ENCODE measurements around the gene SH3BGRL2.

The SH3BGRL2 gene

DNA sequence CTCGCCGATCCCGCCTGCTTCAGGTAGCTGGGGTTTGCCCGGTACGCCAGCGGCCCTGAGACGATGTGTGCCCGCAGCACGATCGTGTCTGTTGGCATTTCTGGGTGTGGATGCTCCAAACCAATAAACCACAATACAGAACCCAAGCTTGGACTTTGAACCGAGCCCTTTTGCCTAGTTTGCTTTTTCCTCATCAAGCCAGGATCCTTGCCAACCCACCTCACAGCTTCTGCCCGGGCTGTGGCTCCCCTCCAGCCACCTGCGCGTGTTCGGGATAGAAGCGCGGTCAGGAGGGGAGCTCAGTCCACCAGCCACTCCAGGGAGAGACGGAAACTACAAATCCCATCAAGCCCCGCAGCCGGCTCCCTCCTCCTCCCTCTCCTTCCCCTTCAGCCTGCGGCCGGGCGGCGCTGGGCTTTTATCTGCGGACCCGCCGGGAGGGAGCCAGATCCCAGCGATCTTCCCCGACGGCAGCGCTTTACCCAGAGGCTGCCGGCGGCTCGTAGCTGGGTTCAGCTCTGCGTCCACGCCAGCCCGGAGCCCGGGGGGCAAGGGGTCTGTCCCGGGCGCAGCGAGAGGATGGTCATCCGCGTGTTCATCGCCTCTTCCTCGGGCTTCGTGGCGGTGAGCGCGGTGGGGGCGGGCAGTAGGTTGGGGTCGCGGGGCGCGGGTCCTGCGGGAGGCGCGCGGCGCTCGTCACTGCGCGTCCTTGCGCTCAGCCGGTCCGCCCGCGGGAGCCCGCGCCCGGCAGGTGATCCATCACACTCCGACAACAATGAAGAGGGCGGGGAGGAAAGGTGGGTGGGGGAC, at the start of gene SH3BGRL2:
Gene SH3BGRL2 (plus strand): TSS at position 447 of the 810 bp plus-strand sequence. CDS start 133 bp downstream, at position 580.
- peak; percentile 75 for DNase-seq (ENCODE audit: low spot score)

DNA sequence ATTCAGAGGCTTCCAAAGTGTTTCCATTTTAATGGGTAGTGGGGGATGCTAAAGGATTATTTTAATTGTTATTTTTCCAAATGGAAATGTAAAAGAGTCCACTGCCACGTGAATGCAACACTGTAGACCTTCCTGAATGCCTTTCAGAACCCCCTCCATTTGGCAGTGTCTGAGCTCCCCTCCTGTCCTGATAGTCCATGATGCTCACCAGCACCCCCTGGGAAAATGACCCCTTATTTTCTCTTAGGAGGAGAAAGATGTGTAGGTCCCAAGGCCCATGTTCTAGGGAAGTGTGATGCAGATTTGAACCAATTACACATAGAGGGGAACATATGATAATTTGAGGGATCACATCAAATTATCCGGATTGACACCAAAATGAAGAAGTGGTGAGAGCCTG, 46.8 kb upstream of the SH3BGRL2 start:
- no peak for DNase-seq (ENCODE audit: low spot score)

DNA sequence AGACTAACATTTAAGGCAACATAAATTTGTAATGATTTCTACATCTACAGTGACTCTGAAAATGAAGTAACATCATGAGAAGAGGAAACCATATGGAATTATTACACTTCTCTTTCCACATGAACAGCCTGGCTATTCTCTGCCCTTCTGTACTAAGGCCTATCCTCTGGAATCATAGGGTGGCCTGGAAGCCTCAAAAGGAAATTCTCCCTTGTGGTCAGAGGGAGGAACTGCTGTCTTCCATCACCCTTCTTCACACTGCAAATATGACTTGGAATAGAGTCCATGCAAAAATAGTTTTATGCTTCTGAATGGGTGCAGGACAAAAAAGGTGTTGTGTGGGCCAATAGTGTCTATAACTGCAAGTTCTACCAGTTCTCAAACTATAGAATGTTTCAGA, 44.6 kb upstream of the SH3BGRL2 start:
- peak; percentile 71 for DNase-seq (ENCODE audit: low spot score)

DNA sequence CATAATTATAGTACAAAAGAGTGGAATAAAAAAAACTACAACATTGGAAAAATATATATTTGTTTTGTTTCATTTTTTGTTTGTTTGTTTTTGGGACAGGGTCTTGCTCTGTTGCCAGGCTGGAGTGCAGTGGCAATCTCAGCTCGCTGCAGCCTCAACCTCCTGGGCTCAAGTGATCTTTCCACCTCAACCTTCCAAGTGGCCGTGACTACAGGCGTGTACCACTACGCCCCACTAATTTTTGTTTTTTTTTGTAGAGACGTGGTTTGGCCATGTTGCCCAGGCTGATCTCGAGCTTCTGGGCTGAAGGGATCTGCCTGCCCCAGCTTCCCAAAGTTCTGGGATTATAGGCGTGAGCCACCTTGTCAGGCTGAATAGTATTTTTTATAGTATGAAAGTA, 41.4 kb upstream of the SH3BGRL2 start:
- DNase-seq (ENCODE audit: low spot score): no peak

DNA sequence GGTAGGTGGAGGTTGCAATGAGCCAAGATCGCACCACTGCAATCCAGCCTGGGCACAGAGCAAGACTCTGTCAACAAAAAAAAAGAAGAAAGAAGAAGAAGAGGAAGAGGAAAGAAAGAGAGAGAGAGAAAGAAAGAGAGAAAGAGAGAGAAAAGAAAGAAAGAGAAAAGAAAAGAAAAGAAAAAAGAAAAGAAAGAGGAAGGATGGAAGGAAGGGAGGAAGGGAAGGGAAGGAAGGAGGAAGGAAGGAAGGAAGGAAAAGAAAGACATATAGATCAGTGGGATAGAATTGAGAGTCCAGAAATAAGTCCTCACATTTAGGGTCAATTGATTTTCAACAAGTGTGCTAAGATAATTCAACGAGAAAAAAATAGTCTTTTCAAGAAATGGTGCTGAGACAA, 34.0 kb upstream of the SH3BGRL2 start:
- no peak for DNase-seq (ENCODE audit: low spot score)

DNA sequence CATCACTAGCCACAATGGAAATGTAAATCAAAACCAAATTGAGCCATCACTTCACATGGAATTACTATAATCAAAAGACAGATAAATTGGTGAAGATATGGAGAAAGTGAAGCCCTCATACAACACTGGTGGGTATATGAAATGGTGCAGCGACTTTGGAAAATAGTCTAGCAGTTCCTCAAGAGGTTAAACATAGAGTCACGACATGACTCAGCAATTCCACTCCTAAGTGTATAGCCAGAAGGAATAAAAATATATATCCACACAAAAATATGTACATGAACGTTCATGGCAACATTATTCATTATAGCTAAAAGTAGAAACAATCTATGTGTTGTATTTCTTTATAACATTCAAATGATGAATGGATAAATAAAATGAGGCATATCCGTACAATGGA, 33.1 kb upstream of the SH3BGRL2 start:
- DNase-seq (ENCODE audit: low spot score): no peak

DNA sequence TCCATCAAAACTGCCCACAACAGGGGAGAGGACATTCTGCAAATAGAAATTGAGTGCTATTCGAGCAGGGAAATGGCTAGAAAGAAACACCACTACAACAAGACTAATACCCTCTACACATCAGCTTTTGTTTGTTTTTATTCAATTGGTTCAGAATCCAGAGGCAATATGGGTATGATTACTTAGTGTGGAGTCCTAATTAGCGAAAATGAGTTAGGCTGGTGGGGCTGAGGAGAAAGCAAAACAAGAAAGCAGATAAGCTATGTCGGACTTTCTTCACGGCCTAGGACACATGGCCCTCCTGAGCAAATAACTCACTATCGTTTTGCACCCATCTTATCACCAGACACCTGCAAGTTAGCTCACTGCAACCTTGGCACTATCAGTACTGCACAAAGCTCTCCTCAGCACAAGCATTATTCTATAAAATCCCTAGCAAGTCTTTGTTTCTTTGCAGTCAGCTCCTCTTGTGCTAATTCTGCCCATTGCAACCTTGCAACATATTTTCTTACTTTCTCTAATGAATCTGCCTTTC, 31.3 kb upstream of the SH3BGRL2 start:
- no peak for DNase-seq (ENCODE audit: low spot score)

DNA sequence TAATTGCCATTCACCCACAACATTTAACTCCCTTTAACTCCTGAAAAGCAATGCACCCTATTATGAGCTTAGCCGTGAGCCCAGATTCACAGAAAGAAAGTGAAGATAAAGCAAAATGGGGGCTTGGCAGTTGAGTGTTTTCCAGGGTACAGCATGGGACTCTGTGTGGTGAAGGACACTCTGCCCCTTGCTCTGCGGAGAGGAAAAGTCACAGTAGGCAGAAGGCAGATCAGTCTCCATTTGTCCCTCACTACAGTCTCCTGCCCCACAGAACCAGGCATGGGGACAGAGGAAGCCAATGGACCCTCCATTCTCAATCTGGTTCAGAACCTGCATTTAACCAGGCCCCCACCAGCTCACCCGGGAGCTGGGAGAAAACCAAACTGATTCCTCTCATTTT, 30.8 kb upstream of the SH3BGRL2 start:
- DNase-seq (ENCODE audit: low spot score): no peak

DNA sequence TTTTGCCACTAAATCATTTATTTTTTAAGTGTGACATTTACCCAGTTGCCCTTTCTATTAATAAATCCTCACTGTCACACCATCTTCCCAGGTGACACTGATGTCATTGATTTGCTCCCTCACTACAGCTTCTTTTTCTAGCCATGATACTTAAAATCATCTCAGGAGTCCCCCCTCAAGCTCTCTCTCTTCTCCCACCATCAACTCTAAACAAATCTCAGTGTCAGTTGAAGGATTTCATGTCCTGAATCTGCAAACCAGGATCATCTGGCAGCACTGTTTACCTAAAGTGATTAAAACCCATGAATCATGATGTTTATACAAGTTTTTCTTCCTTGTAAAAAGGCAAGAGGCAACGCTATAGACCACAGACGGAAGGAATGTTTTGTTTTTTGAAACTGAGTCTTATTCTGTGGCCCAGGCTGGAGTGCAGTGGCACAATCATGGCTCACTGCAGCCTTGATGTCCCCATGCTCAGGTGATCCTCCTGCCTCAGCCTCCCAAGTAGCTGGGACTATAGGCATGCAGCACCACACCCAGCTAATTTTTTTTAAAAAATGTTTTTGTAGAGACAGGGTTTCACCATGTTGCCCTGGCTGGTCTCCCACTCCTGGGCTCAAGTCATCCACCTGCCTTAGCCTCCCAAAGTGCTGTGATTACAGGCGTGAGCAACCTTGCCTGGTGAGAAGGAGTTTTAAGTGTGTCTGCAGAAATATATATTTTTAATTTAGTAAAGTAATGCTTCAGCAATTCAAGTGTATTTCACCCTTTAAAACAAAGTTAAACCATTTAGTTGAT, 30.1 kb upstream of the SH3BGRL2 start:
- no peak for DNase-seq (ENCODE audit: low spot score)

DNA sequence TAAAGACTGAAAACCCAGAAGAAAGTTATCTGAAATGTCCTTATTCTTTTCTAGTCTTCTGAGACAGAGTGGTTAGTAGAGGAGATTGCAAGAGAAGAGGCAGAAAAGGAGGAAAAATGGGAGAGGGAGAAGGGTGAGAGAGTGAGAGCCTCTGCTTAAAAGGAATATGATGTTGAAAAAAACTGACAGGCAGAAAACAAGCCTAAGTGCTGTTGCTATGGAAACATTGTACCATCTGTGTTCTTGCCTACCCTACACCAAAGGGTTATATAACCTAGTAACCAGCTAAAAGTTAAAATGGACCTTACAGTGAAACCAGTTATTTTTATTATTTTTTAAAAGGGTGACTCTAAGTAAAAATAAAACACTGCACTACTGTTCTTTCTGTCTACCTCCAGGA, 28.3 kb upstream of the SH3BGRL2 start:
- DNase-seq (ENCODE audit: low spot score): no peak

DNA sequence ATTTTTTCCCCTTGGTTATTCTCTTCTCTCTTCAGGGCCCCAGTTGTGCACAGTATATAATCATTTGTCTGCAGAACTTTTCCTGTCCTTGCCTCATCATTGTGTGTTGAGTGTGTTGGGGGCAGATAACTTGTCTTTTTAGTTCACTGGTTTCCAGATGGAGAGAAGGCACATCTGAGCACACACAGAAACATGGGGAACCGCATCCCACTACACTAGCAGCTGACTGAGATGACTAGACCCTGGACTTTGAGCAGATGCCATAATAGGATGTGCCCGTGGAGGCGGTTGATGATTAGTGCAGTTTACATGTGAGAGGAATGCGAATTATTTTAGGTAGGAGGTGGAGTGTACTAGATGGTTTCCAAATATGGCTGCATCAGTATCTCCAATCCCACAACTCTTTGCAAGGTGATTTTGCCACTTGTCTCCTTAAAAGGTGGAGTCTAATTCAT, 26.5 kb upstream of the SH3BGRL2 start:
- DNase-seq (ENCODE audit: low spot score): peak; percentile 50

DNA sequence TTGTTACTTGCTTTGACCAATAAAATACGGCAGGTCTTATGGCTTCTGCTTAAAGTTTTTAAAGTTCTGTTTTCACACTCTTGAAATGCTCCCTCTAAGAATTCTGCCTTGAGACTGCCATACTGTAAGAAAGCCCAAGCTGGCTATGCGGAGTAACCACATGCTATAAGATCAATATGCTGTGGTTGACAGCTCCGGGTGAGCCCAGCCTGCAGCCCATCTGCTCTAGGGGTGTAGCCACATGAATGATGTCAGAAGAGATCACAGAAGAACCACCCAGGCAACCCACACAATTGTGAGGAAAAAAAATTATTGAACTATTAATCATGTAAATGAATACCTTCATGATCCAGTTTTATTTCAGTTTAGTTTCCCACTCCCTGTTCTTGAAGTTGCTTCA, 26.1 kb upstream of the SH3BGRL2 start:
- DNase-seq (ENCODE audit: low spot score): no peak

DNA sequence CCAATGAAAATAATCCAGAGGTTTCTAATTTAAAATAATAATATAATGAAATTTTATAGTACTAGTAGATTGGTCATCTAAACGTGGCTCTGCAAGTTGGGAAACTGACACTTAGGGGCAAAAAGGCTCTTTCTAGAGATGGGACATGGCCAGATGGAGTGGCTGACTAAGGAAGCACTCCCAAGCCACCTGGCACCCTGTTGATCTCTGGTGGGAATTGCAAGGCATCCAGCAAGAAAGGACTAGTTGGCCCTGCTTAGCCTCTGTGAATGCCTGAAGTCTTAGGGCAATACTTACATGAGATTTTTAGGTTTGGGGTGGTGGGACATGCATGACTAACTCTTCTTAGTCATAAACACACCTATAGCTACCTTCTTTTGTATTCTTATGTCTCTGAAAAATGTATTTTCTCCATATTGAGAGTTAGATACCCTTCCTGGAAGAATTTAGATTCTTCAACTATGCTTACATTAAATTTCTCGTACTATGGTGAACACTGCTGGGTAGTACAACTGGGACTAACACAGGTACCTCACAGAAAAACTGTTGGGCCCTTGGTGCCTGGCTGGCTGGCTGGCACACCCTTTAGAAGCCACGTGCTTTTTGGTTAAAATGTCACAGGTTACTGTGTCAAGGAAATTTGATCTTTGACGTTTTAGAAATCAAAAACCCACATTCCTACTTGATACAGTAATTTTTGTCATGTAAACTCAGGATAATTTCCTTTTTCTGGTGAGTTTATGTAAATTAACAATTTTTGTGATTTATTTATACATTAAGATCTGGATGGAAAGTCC, 25.0 kb upstream of the SH3BGRL2 start:
- no peak for DNase-seq (ENCODE audit: low spot score)

DNA sequence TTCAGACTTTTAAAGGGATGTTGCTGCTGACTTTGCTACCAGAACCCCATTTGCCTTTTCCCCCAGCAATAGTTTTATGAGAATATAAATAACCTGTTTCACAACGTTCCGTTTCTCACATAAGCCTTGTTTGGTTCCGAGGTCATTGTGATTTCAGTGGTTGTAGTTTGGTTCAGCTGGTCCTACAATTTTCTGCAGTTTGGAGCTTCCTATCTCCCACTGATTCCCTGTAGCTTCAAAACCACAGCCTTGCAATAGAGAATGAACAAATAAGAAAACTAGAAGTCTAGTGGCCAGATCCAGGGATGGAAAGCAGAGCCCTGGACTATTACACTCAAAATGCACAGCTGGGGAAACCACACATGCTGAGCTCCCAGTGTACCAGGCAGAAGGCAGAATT, 24.1 kb upstream of the SH3BGRL2 start:
- DNase-seq (ENCODE audit: low spot score): no peak

DNA sequence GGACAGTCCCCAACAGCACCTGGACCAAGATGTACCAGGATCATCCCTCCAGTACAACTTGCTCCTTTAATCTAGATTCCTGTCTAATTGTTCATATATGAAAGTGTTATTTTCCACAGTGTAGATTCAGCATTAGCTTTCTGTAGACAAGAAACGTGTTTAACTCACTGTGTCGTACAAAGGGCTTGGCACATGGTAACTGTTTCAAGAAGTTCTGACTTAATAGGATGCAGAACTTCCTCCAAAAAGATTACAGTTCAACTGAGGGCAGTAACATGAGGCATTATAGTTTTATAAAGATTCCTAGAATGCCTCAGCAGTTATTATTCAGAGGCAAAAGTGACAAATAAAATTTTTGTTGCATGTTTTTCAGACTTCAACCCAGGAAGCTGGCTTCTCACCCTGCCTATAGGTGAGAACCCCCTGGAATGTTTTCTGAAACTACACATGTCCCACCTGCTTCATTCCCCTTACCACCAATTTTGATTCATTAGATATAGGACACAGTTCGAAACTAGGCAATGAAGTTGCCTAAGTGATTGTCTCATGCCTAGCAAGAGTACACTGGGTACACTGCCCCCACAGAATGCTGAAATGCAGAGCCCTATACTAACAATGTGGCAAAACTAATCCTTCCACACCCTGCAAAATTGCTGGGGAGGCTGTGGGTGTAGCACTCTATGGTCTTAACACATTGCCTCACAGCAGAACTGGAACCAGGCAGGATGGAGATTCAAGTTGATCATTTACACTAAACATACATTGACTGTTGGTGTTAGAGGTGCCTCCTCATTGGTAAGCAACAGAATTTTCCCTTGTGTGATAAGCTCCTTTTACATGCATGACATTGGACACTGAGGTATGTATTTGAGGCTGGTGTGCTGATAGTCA, 22.6 kb upstream of the SH3BGRL2 start:
- DNase-seq (ENCODE audit: low spot score): no peak

DNA sequence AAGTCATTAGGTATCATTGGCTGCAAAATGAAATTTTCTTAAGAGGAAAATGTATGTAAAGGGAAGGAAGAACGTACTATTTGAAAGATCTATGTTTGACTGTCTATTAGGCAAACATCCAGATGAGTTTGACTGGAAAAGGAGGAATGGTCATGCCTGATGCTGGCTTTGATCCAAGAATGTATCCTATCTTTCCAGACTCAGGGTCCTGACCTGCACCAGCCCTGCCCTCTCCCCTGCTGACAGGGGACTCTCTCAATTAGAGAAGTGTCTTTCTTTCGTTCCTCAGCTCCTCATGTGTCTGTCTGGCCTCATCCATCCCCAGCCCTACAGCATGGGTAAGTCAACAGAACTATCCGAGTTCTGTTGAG, 21.9 kb upstream of the SH3BGRL2 start:
- no peak for DNase-seq (ENCODE audit: low spot score)

DNA sequence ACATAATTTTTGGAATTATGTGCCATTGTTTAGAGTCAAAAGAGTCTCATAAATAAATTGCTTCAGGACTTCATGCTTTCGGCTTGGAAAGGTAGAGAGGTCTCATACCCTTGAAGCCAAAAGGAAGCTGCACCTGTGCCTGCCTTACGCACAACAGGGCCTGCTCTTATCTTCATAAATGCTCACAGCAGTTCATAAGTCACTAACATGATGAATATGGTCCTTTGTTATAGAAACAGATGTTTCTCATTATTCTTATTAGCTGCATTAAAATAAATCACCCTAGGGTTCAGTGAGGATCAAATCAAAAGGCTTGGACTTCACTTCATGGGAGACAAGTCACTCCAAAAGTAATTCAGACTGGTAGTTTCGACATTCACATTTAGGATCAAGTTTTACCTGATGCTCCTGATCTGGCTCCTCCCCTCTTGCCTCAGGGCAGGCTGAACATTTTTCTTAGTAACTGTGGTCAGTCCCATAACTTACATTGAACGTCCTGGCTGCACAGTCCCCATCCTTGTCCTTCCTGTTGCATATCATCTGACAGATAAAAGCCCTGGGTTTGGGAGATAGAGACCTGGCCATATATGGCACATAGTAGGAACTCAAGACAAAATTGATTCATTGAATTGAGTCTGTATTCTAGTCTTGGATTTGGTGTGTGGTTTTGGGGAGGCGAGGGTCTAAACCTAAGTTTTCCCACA, 20.7 kb upstream of the SH3BGRL2 start:
- no peak for DNase-seq (ENCODE audit: low spot score)

DNA sequence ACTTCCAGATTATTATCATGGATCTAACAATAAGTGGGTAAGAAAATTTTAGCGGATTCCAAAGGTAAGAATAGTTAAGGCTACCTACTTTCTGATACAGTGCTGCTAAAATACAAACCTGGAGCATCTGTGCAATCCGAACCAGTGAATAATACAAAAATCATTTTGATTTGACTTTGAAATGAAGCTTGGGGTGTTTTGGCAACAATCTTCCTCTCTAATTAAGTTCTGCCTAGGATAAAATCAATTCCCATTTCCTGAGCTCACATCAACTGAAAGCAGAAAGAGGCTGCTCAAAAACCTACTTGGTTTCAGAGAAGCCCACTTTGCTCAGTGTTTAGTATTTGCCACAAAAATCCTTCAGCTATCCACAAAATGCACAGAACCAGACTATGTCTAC, 18.7 kb upstream of the SH3BGRL2 start:
- no peak for DNase-seq (ENCODE audit: low spot score)

DNA sequence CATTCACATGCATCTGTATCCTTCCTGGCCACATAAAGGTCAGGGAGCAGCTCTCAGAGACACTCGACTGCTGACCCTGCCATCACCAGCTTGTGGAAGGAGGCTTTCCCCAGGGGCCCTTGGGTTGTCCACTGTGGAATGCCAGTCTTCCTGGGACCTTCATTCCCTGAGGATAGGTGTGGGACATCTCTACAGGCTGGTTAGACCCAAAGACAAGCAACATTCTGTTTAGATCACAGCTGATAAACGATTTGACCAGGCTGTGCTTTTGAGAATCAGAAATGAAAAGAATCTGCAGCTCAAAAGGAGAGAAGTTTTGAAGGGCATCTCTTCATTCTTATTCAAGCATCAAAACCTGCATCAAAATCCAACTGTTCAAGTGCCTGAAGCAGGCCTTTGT, 18.2 kb upstream of the SH3BGRL2 start:
- DNase-seq (ENCODE audit: low spot score): no peak

DNA sequence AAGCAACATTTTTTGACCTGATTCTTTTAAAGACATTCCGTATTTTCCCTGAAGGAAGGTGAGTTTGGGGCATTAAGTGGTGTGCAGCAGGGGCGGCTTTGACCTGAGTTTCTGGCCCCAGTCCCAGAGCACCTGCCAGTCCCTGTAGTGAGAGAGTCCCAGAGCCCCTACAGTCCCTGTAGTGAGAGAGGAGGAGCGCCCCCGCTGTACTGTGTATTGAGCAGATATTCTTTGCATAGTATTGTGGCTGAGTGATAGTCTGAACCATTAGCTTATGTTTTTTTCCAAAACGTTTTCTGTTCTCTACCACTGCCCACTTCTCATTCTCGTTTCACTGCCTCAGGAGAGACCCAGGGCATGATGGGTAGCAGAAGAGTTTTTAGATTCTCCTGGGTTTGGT, 17.2 kb upstream of the SH3BGRL2 start:
- DNase-seq (ENCODE audit: low spot score): no peak

Measured in RKO (cell line).